ENCODE data around the gene FN3K.

FN3K gene

DNA sequence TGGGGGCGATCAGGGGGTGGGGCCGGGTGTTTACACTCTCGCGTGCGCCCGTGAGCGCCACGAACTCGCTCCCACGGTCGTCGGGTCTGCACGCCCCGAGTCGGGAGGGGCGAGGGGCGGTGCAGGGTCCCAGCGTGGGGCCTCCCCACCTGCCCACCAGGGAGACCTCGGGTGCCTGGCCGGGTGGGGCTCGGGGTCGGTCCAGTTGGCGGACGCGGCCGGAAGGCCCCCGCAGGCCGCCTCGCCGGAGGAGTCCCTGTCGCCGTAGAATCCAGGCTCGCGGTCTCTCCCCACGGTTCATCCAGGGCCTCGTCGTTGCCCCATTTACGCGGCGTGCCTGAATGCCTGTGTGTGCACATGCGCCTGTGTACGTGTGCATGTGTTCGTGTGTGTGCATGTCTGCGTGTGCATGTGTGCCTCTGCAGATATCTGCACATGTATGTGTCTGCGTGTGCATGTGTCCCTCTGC is 36.4 kb upstream of the FN3K start (continued):
- TF ChIP-seq, protein P1, sequence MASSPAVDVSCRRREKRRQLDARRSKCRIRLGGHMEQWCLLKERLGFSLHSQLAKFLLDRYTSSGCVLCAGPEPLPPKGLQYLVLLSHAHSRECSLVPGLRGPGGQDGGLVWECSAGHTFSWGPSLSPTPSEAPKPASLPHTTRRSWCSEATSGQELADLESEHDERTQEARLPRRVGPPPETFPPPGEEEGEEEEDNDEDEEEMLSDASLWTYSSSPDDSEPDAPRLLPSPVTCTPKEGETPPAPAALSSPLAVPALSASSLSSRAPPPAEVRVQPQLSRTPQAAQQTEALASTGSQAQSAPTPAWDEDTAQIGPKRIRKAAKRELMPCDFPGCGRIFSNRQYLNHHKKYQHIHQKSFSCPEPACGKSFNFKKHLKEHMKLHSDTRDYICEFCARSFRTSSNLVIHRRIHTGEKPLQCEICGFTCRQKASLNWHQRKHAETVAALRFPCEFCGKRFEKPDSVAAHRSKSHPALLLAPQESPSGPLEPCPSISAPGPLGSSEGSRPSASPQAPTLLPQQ (tag by site-specific recombination; IDR thresholded peaks at IDR 0.05), result no peak
- TF ChIP-seq YY2 (tag by site-specific recombination; IDR thresholded peaks at IDR 0.05), result no peak
- TF ChIP-seq ZNF843 (tag by site-specific recombination; IDR thresholded peaks at IDR 0.05), result no peak
- no peak for TF ChIP-seq ZNF677 (tag by site-specific recombination; IDR thresholded peaks at IDR 0.05)
- TF ChIP-seq, protein P2, sequence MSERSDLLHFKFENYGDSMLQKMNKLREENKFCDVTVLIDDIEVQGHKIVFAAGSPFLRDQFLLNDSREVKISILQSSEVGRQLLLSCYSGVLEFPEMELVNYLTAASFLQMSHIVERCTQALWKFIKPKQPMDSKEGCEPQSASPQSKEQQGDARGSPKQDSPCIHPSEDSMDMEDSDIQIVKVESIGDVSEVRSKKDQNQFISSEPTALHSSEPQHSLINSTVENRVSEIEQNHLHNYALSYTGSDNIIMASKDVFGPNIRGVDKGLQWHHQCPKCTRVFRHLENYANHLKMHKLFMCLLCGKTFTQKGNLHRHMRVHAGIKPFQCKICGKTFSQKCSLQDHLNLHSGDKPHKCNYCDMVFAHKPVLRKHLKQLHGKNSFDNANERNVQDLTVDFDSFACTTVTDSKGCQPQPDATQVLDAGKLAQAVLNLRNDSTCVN (tag by site-specific recombination; optimal IDR thresholded peaks at IDR 0.05), result peak; percentile 76
- TF ChIP-seq TCF7L2 (IDR thresholded peaks at IDR 0.05; ENCODE audit: borderline replicate concordance, low read depth, low read length), result no peak
- TF ChIP-seq ZNF585B (tag by site-specific recombination; IDR thresholded peaks at IDR 0.05), result no peak
- TF ChIP-seq, protein P3, sequence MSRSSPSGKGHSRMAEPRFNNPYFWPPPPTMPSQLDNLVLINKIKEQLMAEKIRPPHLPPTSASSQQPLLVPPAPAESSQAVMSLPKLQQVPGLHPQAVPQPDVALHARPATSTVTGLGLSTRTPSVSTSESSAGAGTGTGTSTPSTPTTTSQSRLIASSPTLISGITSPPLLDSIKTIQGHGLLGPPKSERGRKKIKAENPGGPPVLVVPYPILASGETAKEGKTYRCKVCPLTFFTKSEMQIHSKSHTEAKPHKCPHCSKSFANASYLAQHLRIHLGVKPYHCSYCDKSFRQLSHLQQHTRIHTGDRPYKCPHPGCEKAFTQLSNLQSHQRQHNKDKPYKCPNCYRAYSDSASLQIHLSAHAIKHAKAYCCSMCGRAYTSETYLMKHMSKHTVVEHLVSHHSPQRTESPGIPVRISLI (tag by site-specific recombination; IDR thresholded peaks at IDR 0.05), result no peak
- peak; percentile 63 for TF ChIP-seq SP3 (tag by site-specific recombination; IDR thresholded peaks at IDR 0.05)
- TF ChIP-seq ZNF121 (tag by site-specific recombination; IDR thresholded peaks at IDR 0.05), result no peak
- TF ChIP-seq ZFP41 (tag by site-specific recombination; IDR thresholded peaks at IDR 0.05; ENCODE audit: borderline replicate concordance), result no peak
- no peak for TF ChIP-seq ZNF555 (tag by site-specific recombination; conservative IDR thresholded peaks at IDR 0.05)
- TF ChIP-seq ZNF664 (tag by site-specific recombination; IDR thresholded peaks at IDR 0.05), result no peak
- TF ChIP-seq ZNF639 (tag by site-specific recombination; IDR thresholded peaks at IDR 0.05), result no peak
- TF ChIP-seq, protein P4, sequence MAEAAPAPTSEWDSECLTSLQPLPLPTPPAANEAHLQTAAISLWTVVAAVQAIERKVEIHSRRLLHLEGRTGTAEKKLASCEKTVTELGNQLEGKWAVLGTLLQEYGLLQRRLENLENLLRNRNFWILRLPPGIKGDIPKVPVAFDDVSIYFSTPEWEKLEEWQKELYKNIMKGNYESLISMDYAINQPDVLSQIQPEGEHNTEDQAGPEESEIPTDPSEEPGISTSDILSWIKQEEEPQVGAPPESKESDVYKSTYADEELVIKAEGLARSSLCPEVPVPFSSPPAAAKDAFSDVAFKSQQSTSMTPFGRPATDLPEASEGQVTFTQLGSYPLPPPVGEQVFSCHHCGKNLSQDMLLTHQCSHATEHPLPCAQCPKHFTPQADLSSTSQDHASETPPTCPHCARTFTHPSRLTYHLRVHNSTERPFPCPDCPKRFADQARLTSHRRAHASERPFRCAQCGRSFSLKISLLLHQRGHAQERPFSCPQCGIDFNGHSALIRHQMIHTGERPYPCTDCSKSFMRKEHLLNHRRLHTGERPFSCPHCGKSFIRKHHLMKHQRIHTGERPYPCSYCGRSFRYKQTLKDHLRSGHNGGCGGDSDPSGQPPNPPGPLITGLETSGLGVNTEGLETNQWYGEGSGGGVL (tag by site-specific recombination; IDR thresholded peaks at IDR 0.05), result peak; percentile 35; the same call in 1 of the 2 replicates
- TF ChIP-seq ZNF561 (tag by site-specific recombination; IDR thresholded peaks at IDR 0.05; ENCODE audit: borderline replicate concordance), result 0 out of 2 replicates have a peak, but pooled peaks have one; percentile 16
- TF ChIP-seq, protein P5, sequence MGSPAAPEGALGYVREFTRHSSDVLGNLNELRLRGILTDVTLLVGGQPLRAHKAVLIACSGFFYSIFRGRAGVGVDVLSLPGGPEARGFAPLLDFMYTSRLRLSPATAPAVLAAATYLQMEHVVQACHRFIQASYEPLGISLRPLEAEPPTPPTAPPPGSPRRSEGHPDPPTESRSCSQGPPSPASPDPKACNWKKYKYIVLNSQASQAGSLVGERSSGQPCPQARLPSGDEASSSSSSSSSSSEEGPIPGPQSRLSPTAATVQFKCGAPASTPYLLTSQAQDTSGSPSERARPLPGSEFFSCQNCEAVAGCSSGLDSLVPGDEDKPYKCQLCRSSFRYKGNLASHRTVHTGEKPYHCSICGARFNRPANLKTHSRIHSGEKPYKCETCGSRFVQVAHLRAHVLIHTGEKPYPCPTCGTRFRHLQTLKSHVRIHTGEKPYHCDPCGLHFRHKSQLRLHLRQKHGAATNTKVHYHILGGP (tag by site-specific recombination; IDR thresholded peaks at IDR 0.05), result no peak
- no peak for TF ChIP-seq ZNF24 (tag by site-specific recombination; IDR thresholded peaks at IDR 0.05)
- no peak for TF ChIP-seq ZNF157 (tag by site-specific recombination; IDR thresholded peaks at IDR 0.05)
- no peak for TF ChIP-seq ZFP69B (tag by site-specific recombination; IDR thresholded peaks at IDR 0.05)
- TF ChIP-seq SCRT1 (tag by site-specific recombination; IDR thresholded peaks at IDR 0.05; ENCODE audit: borderline replicate concordance), result no peak
- TF ChIP-seq ZNF324 (tag by site-specific recombination; IDR thresholded peaks at IDR 0.05), result no peak
- no peak for TF ChIP-seq ZNF155 (tag by site-specific recombination; IDR thresholded peaks at IDR 0.05)
- no peak for TF ChIP-seq HOXA7 (CRISPR knock-in tag; IDR thresholded peaks at IDR 0.05; ENCODE audit: borderline replicate concordance)
- TF ChIP-seq RBAK (tag by site-specific recombination; IDR thresholded peaks at IDR 0.05), result no peak
- no peak for TF ChIP-seq ZBTB1 (tag by site-specific recombination; IDR thresholded peaks at IDR 0.05)
- peak; percentile 48 for TF ChIP-seq ZIC2 (tag by site-specific recombination; IDR thresholded peaks at IDR 0.05)
- TF ChIP-seq KLF10 (tag by site-specific recombination; IDR thresholded peaks at IDR 0.05), result no peak
- no peak for TF ChIP-seq ZNF514 (tag by site-specific recombination; IDR thresholded peaks at IDR 0.05)
- TF ChIP-seq ZNF792 (tag by site-specific recombination; IDR thresholded peaks at IDR 0.05), result no peak
- no peak for TF ChIP-seq ZSCAN30 (tag by site-specific recombination; IDR thresholded peaks at IDR 0.05)
- no peak for TF ChIP-seq ZNF416 (tag by site-specific recombination; IDR thresholded peaks at IDR 0.05)
- no peak for TF ChIP-seq ZNF670 (tag by site-specific recombination; IDR thresholded peaks at IDR 0.05; ENCODE audit: low read depth)
- TF ChIP-seq ZBTB21 (tag by site-specific recombination; IDR thresholded peaks at IDR 0.05), result no peak
- TF ChIP-seq ZSCAN23 (tag by site-specific recombination; IDR thresholded peaks at IDR 0.05), result no peak
- TF ChIP-seq ZSCAN16 (tag by site-specific recombination; IDR thresholded peaks at IDR 0.05), result no peak

Measured in HEK293 (cell line).